ENCODE measurements around the gene MAST4. TPM values are rescaled to one million over a fixed set of nuclear protein-coding genes. Genes with fewer than 3 reads are reported as not detected.

The MAST4 gene
- total and polyA plus RNA-seq, 7 experiments from 2014 or later, result 11.3 to 39.0 (median 28.3) TPM

- ChIA-PET POLR2A (no interaction called here), CTCF (interaction anchor here (0.8 kb wide), 1 partner anchor 10 kb away, joined by 4 read pairs; no protein-coding TSS in a partner anchor)
- Histone ChIP-seq H3K4me1 (ENCODE audit: control insufficient read depth in 2 of 2, insufficient read depth in 2 of 2, low read length in 2 of 2) (no peaks in the 10 kb centered on the region), H3K27ac (ENCODE audit: low read depth, low read length) (no peak overlapping the region), H3K9me3 (ENCODE audit: control insufficient read depth in 2 of 3, low read length in 3 of 3) (peaks cover 0 to 7% (median 0%) of the 10 kb centered on the region in 3 experiments), H3K4me3 (ENCODE audit: low read length) (no peak overlapping the region), H3K36me3 (ENCODE audit: control insufficient read depth in 2 of 3, insufficient read depth in 3 of 3, low read length in 3 of 3) (no peaks in the 10 kb centered on the region), H3K27me3 (ENCODE audit: control insufficient read depth in 2 of 2, insufficient read depth in 2 of 2, low read length in 2 of 2) (no peaks in the 10 kb centered on the region)
- peaks cover 5 to 12% (median 10%) of the 10 kb centered on the region in 5 donors for H3K27me3 Mint-ChIP-seq
- no peak overlapping the region for H3K4me3 Mint-ChIP-seq
- ATAC-seq (no peak), DNase-seq (no peak)
- intact Hi-C loops (cut with micrococcal nuclease), result no loop called here
- peaks cover 0 to 14% (median 0%) of the 10 kb centered on the region in 5 donors for H3K36me3 Mint-ChIP-seq
- peaks cover 3 to 23% (median 13%) of the 10 kb centered on the region in 11 donors for H3K9me3 Mint-ChIP-seq
- H3K27ac Mint-ChIP-seq, result no peak overlapping the region
- no peaks in the 10 kb centered on the region for H3K4me1 Mint-ChIP-seq
These were observed 117.8 kb downstream of the MAST4 start for GRCh38 chr5:66713998-66714397.

- ChIA-PET POLR2A (no interaction called here), CTCF (no interaction called here)
- Histone ChIP-seq H3K4me1 (ENCODE audit: control insufficient read depth in 2 of 2, insufficient read depth in 2 of 2, low read length in 2 of 2) (no peaks in the 10 kb centered on the region), H3K36me3 (ENCODE audit: control insufficient read depth in 2 of 3, insufficient read depth in 3 of 3, low read length in 3 of 3) (no peaks in the 10 kb centered on the region), H3K4me3 (ENCODE audit: low read length) (no peak overlapping the region), H3K9me3 (ENCODE audit: control insufficient read depth in 2 of 3, low read length in 3 of 3) (no peaks in the 10 kb centered on the region), H3K27me3 (ENCODE audit: control insufficient read depth in 2 of 2, insufficient read depth in 2 of 2, low read length in 2 of 2) (no peaks in the 10 kb centered on the region), H3K27ac (ENCODE audit: low read depth, low read length) (no peak overlapping the region)
- peaks cover 0 to 4% (median 0%) of the 10 kb centered on the region in 5 donors for H3K36me3 Mint-ChIP-seq
- intact Hi-C loops (cut with micrococcal nuclease), result no loop called here
- no peak for DNase-seq
- peaks cover 11 to 27% (median 15%) of the 10 kb centered on the region in 5 donors for H3K27me3 Mint-ChIP-seq
- peaks cover 0 to 7% (median 4%) of the 10 kb centered on the region in 11 donors for H3K9me3 Mint-ChIP-seq
- no peaks in the 10 kb centered on the region for H3K4me1 Mint-ChIP-seq
- no peak overlapping the region for H3K27ac Mint-ChIP-seq
- H3K4me3 Mint-ChIP-seq, result no peak overlapping the region
- ATAC-seq, result no peak
These were observed 121.5 kb downstream of the MAST4 start for GRCh38 chr5:66717455-66718373.

GRCh38 chr5:66718374-66719002 is 122.3 kb downstream of the MAST4 start:
- Mint-ChIP-seq H3K4me1 (no peaks in the 10 kb centered on the region), H3K27me3 (peaks cover 9 to 30% (median 19%) of the 10 kb centered on the region in 5 donors), H3K36me3 (no peaks in the 10 kb centered on the region), H3K4me3 (no peak overlapping the region), H3K27ac (peak overlapping the region in 1 of 9 donors; percentile 32), H3K9me3 (peaks cover 0 to 3% (median 0%) of the 10 kb centered on the region in 11 donors)
- H3K36me3 ChIP-seq (ENCODE audit: control insufficient read depth in 2 of 3, insufficient read depth in 3 of 3, low read length in 3 of 3), result no peaks in the 10 kb centered on the region
- intact Hi-C loops (cut with micrococcal nuclease), result no loop called here
- ChIA-PET POLR2A (no interaction called here), CTCF (no interaction called here)
- DNase-seq, result no peak
- H3K27me3 ChIP-seq (ENCODE audit: control insufficient read depth in 2 of 2, insufficient read depth in 2 of 2, low read length in 2 of 2), result no peaks in the 10 kb centered on the region
- no peak overlapping the region for H3K27ac ChIP-seq (ENCODE audit: low read depth, low read length)
- H3K9me3 ChIP-seq (ENCODE audit: control insufficient read depth in 2 of 3, low read length in 3 of 3), result no peaks in the 10 kb centered on the region
- H3K4me3 ChIP-seq (ENCODE audit: low read length), result no peak overlapping the region
- H3K4me1 ChIP-seq (ENCODE audit: control insufficient read depth in 2 of 2, insufficient read depth in 2 of 2, low read length in 2 of 2), result no peaks in the 10 kb centered on the region
- peak; percentile 75 for ATAC-seq

GRCh38 chr5:66720780-66721179 is 124.6 kb downstream of the MAST4 start:
- no peak overlapping the region for H3K27ac Mint-ChIP-seq
- Histone ChIP-seq H3K9me3 (ENCODE audit: control insufficient read depth in 2 of 3, low read length in 3 of 3) (no peaks in the 10 kb centered on the region), H3K36me3 (ENCODE audit: control insufficient read depth in 2 of 3, insufficient read depth in 3 of 3, low read length in 3 of 3) (no peaks in the 10 kb centered on the region), H3K27ac (ENCODE audit: low read depth, low read length) (no peak overlapping the region), H3K4me1 (ENCODE audit: control insufficient read depth in 2 of 2, insufficient read depth in 2 of 2, low read length in 2 of 2) (no peaks in the 10 kb centered on the region), H3K27me3 (ENCODE audit: control insufficient read depth in 2 of 2, insufficient read depth in 2 of 2, low read length in 2 of 2) (no peaks in the 10 kb centered on the region), H3K4me3 (ENCODE audit: low read length) (no peak overlapping the region)
- intact Hi-C loops (cut with micrococcal nuclease), result no loop called here
- H3K27me3 Mint-ChIP-seq, result peaks cover 13 to 33% (median 26%) of the 10 kb centered on the region in 5 donors
- H3K4me1 Mint-ChIP-seq, result no peaks in the 10 kb centered on the region
- ChIA-PET CTCF (no interaction called here), POLR2A (no interaction called here)
- no peaks in the 10 kb centered on the region for H3K9me3 Mint-ChIP-seq
- ATAC-seq (no peak), DNase-seq (no peak)
- no peak overlapping the region for H3K4me3 Mint-ChIP-seq
- no peaks in the 10 kb centered on the region for H3K36me3 Mint-ChIP-seq

- CTCF ChIA-PET, result no interaction called here
- POLR2A ChIA-PET, result no interaction called here
- DNase-seq, result no peak
- no peaks in the 10 kb centered on the region for H3K4me1 ChIP-seq (ENCODE audit: control insufficient read depth in 2 of 2, insufficient read depth in 2 of 2, low read length in 2 of 2)
- H3K36me3 ChIP-seq (ENCODE audit: control insufficient read depth in 2 of 3, insufficient read depth in 3 of 3, low read length in 3 of 3), result no peaks in the 10 kb centered on the region
- intact Hi-C loops (cut with micrococcal nuclease), result no loop called here
- Mint-ChIP-seq H3K36me3 (no peaks in the 10 kb centered on the region), H3K4me3 (no peak overlapping the region), H3K27ac (no peak overlapping the region), H3K27me3 (peaks cover 16 to 37% (median 34%) of the 10 kb centered on the region in 5 donors), H3K4me1 (no peaks in the 10 kb centered on the region), H3K9me3 (no peaks in the 10 kb centered on the region)
- H3K9me3 ChIP-seq (ENCODE audit: control insufficient read depth in 2 of 3, low read length in 3 of 3), result no peaks in the 10 kb centered on the region
- no peak overlapping the region for H3K27ac ChIP-seq (ENCODE audit: low read depth, low read length)
- H3K27me3 ChIP-seq (ENCODE audit: control insufficient read depth in 2 of 2, insufficient read depth in 2 of 2, low read length in 2 of 2), result no peaks in the 10 kb centered on the region
- no peak for ATAC-seq
- H3K4me3 ChIP-seq (ENCODE audit: low read length), result no peak overlapping the region
These were observed 126.5 kb downstream of the MAST4 start for GRCh38 chr5:66722686-66723085.

GRCh38 chr5:66724349-66725139 is 128.4 kb downstream of the MAST4 start:
- Histone ChIP-seq H3K4me1 (ENCODE audit: control insufficient read depth in 2 of 2, insufficient read depth in 2 of 2, low read length in 2 of 2) (no peaks in the 10 kb centered on the region), H3K4me3 (ENCODE audit: low read length) (no peak overlapping the region), H3K9me3 (ENCODE audit: control insufficient read depth in 2 of 3, low read length in 3 of 3) (no peaks in the 10 kb centered on the region), H3K27me3 (ENCODE audit: control insufficient read depth in 2 of 2, insufficient read depth in 2 of 2, low read length in 2 of 2) (no peaks in the 10 kb centered on the region), H3K27ac (ENCODE audit: low read depth, low read length) (no peak overlapping the region), H3K36me3 (ENCODE audit: control insufficient read depth in 2 of 3, insufficient read depth in 3 of 3, low read length in 3 of 3) (no peaks in the 10 kb centered on the region)
- CTCF ChIA-PET, result no interaction called here
- H3K36me3 Mint-ChIP-seq, result no peaks in the 10 kb centered on the region
- ATAC-seq, result no peak
- POLR2A ChIA-PET, result no interaction called here
- intact Hi-C loops (cut with micrococcal nuclease), result no loop called here
- H3K4me3 Mint-ChIP-seq, result no peak overlapping the region
- H3K27me3 Mint-ChIP-seq, result peaks cover 16 to 37% (median 34%) of the 10 kb centered on the region in 5 donors
- no peaks in the 10 kb centered on the region for H3K4me1 Mint-ChIP-seq
- no peaks in the 10 kb centered on the region for H3K9me3 Mint-ChIP-seq
- H3K27ac Mint-ChIP-seq, result no peak overlapping the region
- DNase-seq, result no peak
